Measurements from ENCODE around the gene OSBPL10. TPM values are rescaled to one million over a fixed set of nuclear protein-coding genes. Genes with fewer than 3 reads are reported as not detected.

The OSBPL10 gene
- total and polyA plus RNA-seq, 9 donors, result 2.5 to 36.6 (median 10.6) TPM

DNA sequence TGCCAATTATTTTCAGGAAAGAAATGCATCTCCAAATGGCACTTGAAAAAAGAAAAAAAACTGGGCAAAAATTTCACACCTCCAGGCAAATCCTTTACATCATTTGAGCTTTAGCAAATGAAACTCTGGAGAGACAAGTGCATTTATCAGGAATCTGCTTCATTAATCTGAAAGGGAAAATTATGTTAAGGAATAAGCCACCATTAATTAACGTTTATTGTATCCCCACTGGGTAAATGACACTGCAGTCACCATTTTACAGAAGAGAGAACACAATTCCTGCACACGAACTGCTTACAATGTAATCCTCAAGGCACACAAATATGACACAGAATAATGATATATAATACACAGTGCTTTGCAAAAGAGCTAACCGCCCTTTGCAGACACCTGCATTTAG is 217.3 kb downstream of the OSBPL10 start:
- intact Hi-C loops (cut with DNase I), result loop anchor here in 2 of 4 donors (10.0 kb wide), 3 partner anchors 819 to 989 kb away; no protein-coding TSS in a partner anchor
- no peaks in the 10 kb centered on the region for H3K36me3 ChIP-seq
- 89 to 90% (median 90%) methylated on average over 3 of the region's 3 CpGs for WGBS, 3 donors
- no peaks in the 10 kb centered on the region for H3K27me3 ChIP-seq
- TF ChIP-seq EP300 (IDR thresholded peaks at IDR 0.05) (no peak), POLR2A (IDR thresholded peaks at IDR 0.05) (no peak)
- TF ChIP-seq, protein P1, sequence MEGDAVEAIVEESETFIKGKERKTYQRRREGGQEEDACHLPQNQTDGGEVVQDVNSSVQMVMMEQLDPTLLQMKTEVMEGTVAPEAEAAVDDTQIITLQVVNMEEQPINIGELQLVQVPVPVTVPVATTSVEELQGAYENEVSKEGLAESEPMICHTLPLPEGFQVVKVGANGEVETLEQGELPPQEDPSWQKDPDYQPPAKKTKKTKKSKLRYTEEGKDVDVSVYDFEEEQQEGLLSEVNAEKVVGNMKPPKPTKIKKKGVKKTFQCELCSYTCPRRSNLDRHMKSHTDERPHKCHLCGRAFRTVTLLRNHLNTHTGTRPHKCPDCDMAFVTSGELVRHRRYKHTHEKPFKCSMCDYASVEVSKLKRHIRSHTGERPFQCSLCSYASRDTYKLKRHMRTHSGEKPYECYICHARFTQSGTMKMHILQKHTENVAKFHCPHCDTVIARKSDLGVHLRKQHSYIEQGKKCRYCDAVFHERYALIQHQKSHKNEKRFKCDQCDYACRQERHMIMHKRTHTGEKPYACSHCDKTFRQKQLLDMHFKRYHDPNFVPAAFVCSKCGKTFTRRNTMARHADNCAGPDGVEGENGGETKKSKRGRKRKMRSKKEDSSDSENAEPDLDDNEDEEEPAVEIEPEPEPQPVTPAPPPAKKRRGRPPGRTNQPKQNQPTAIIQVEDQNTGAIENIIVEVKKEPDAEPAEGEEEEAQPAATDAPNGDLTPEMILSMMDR (IDR thresholded peaks at IDR 0.05), result no peak
- no peak overlapping the region for H3K4me3 ChIP-seq
- no peak for DNase-seq
- H3K27ac ChIP-seq, result no peak overlapping the region
- H3K9me3 ChIP-seq, result no peaks in the 10 kb centered on the region
- H3K4me1 ChIP-seq (ENCODE audit: insufficient read depth), result peaks cover under 1% of the 10 kb centered on the region

DNA sequence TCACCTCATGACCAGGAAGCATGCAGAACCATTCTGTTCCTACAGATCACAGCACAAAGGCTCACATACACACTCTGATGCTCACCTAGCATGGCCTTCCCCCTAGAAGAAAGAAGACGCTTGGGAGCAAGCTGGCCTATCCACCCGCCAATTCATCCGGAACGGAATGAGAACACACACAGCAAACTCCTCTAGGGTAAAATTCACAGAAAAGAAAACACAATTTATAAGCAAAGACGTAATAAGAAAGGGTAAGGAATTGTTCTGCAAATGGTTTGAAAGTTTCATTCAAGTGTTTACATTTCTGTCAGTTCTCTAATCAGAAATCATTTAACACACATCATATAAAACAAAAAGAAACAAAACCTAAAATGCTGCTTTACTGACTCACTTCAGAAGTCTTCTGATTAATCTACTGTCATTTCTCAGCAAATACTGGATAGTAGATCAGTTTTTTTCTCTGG is 218.1 kb downstream of the OSBPL10 start:
- no peak for TF ChIP-seq EP300 (IDR thresholded peaks at IDR 0.05)
- TF ChIP-seq, protein P1 (IDR thresholded peaks at IDR 0.05), result no peak
- no peak for TF ChIP-seq POLR2A (IDR thresholded peaks at IDR 0.05)
- 92 to 97% (median 93%) methylated on average over 5 of the region's 5 CpGs for WGBS, 3 donors
- intact Hi-C loops (cut with DNase I), result loop anchor here in 2 of 4 donors (10.0 kb wide), 3 partner anchors 818 to 988 kb away; no protein-coding TSS in a partner anchor
- Histone ChIP-seq H3K4me1 (ENCODE audit: insufficient read depth) (no peaks in the 10 kb centered on the region), H3K36me3 (no peaks in the 10 kb centered on the region), H3K27ac (no peak overlapping the region), H3K27me3 (no peaks in the 10 kb centered on the region), H3K9me3 (no peaks in the 10 kb centered on the region), H3K4me3 (no peak overlapping the region)
- DNase-seq, result no peak

DNA sequence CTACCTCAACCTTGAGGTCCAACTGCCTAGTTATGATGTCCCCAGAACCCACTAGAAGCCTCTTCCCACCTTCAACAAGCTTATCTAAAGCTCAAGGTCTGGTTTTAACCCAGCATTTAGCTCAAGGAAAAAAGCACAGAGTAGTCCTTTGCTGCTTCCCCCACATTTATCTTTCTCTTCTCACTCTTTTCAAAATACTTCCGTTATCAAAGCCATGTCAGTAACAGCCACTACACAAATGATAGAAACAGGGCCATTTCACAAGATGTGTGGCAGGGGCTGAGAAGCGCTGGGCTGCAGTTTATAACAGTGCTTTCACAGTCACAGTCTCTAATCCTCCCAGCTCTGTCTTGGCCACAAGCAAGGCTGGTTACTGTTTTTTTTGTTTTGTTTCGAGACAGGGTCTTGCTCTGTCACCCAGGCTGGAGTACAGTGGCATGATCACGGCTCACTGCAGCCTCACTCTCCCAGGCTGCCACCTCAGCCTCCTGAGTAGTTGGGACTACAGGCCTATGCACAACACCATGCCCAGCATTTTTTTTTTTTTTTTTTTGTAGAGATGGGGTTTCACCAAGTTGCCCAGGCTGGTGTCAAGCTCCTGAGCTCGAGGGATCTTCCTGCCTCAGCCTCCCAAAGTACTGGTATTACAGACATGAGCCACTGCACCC is 218.8 kb downstream of the OSBPL10 start:
- Histone ChIP-seq H3K36me3 (no peaks in the 10 kb centered on the region), H3K27ac (no peak overlapping the region), H3K9me3 (no peaks in the 10 kb centered on the region), H3K27me3 (no peaks in the 10 kb centered on the region), H3K4me3 (no peak overlapping the region), H3K4me1 (ENCODE audit: insufficient read depth) (no peaks in the 10 kb centered on the region)
- 82 to 92% (median 91%) methylated on average over 5 of the region's 5 CpGs for WGBS, 3 donors
- TF ChIP-seq, protein P1 (IDR thresholded peaks at IDR 0.05), result no peak
- TF ChIP-seq POLR2A (IDR thresholded peaks at IDR 0.05) (no peak), EP300 (IDR thresholded peaks at IDR 0.05) (no peak)
- no peak for DNase-seq
- intact Hi-C loops (cut with DNase I), result loop anchor here in 2 of 4 donors (10.0 kb wide), 3 partner anchors 817 to 987 kb away; no protein-coding TSS in a partner anchor

DNA sequence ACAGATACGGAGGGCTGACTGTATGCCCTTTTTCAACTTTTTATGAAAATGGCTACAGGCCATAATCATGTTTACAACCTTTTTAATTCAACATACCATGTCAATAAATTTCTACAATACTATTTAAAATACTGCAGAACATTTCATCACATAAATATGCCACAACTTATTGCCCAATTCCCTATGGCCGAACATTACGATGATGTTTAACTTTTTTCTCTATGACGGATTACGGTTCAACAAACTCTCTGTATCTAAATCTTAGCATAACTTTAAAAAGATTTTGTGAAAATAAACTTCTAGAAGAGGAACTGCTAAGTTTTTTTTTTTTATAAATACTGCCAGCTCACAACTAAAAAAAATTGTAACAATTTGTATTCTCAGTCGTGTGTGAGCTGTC is 220.4 kb downstream of the OSBPL10 start:
- H3K27ac ChIP-seq, result no peak overlapping the region
- no peaks in the 10 kb centered on the region for H3K4me1 ChIP-seq (ENCODE audit: insufficient read depth)
- intact Hi-C loops (cut with DNase I), result loop anchor here in 2 of 4 donors (10.0 kb wide), 3 partner anchors 816 to 986 kb away; no protein-coding TSS in a partner anchor
- no peak overlapping the region for H3K4me3 ChIP-seq
- no peaks in the 10 kb centered on the region for H3K36me3 ChIP-seq
- no peak for DNase-seq
- H3K27me3 ChIP-seq, result no peaks in the 10 kb centered on the region
- 76 to 89% (median 85%) methylated on average over 6 of the region's 6 CpGs for WGBS, 3 donors
- H3K9me3 ChIP-seq, result no peaks in the 10 kb centered on the region
- TF ChIP-seq, protein P1 (IDR thresholded peaks at IDR 0.05), result no peak
- TF ChIP-seq POLR2A (IDR thresholded peaks at IDR 0.05) (no peak), EP300 (IDR thresholded peaks at IDR 0.05) (no peak)

All from ovary (tissue), 9 donors.